WI38 (cell line): ENCODE results near the gene TCFL5.

Experiments
- H3K4me3 ChIP-seq: 2 replicates; pipeline ENCODE4 v1.5.1; 2011; ENCODE audit warnings: low read depth, mild to moderate bottlenecking, control low read depth, low read length
- TF ChIP-seq, protein P1 (sequence below): IDR thresholded peaks from 2 replicates; pipeline ENCODE4 v1.5.1; 2012; ENCODE audit warnings: low read depth, mild to moderate bottlenecking, control low read depth, low read length

TCFL5 gene

DNA sequence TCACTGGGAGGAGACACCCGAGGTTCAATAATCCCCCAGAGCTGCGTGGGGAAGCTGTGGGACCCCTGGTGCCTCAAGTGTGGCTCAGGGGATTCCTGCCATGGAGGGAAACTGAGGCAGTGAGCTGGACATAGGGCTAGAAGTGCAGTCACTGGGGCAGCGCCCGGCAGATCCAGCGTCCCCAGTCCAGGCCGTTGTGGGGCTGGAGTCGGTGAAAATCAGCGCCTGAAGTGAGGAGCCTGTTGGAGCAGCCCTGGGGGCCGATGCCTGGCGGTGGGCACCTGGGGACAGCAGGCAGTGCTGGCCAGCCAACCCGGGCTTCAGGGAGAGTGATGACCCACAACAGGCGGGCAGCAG is 46.9 kb downstream of the TCFL5 start:
- TF ChIP-seq, protein P1, sequence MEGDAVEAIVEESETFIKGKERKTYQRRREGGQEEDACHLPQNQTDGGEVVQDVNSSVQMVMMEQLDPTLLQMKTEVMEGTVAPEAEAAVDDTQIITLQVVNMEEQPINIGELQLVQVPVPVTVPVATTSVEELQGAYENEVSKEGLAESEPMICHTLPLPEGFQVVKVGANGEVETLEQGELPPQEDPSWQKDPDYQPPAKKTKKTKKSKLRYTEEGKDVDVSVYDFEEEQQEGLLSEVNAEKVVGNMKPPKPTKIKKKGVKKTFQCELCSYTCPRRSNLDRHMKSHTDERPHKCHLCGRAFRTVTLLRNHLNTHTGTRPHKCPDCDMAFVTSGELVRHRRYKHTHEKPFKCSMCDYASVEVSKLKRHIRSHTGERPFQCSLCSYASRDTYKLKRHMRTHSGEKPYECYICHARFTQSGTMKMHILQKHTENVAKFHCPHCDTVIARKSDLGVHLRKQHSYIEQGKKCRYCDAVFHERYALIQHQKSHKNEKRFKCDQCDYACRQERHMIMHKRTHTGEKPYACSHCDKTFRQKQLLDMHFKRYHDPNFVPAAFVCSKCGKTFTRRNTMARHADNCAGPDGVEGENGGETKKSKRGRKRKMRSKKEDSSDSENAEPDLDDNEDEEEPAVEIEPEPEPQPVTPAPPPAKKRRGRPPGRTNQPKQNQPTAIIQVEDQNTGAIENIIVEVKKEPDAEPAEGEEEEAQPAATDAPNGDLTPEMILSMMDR, result no peak

DNA sequence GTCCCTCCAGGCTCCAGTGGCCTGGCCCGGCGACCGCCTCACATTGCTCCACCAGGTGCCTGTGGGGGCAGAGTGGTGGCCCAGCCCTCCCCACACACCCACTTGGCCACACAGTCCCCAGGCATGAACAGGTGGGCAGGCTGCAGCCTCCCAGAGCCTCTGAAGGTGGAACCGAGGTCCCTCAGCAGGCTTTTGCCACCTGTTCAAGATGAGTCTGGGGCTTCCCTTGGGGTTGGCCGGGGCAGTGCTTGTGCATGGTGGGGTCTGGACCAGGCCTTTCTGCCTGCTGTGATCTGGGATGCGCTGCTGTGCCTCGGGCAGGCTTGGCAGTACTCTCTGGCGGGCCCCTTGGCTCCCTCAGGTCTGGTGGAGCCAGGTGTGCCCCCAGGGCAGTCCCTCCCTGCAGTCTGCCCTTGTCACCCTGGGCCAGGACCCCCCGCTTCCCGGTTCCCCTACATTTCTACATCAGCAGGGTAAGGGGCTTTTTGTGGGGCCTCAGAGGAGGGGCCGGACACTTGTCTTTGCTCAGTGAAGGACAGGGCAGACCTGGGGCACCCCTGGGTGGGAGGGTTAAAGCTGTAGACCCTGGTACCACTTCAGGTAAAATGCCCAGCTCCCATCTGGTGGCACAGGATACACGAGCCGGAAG is 47.4 kb downstream of the TCFL5 start:
- H3K4me3 ChIP-seq, result no peak overlapping the region
- TF ChIP-seq, protein P1, result no peak

More for the DNA sequence above, 46.9 kb downstream of the TCFL5 start:
- no peak overlapping the region for H3K4me3 ChIP-seq

DNA sequence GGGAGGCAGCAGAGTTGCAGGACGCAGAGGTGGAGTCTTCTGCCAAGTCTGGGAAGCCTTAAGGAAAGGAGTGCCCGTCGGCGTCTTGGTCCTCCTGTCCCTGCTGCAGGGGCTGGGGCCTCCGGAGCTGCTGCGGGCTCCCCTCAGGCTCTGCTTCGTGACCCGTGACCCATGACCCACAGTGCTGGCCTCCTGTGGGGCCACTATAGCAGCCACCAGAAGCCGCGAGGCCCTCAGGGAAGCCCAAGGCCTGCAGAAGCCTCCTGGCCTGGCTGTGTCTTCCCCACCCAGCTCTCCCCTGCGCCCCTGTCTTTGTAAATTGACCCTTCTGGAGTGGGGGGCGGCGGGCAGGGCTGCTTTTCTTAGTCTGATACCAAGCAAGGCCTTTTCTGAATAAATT is 48.0 kb downstream of the TCFL5 start:
- TF ChIP-seq, protein P1, result no peak
- no peak overlapping the region for H3K4me3 ChIP-seq

DNA sequence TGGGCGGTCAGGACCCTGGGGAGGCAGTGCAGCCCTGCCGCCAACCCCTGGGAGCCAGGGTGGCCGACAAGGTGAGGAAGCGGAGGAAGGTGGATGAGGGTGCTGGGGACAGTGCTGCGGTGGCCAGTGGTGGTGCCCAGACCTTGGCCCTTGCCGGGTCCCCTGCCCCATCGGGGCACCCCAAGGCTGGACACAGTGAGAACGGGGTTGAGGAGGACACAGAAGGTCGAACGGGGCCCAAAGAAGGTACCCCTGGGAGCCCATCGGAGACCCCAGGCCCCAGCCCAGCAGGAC is 48.8 kb downstream of the TCFL5 start:
- no peak overlapping the region for H3K4me3 ChIP-seq
- TF ChIP-seq, protein P1, result no peak

DNA sequence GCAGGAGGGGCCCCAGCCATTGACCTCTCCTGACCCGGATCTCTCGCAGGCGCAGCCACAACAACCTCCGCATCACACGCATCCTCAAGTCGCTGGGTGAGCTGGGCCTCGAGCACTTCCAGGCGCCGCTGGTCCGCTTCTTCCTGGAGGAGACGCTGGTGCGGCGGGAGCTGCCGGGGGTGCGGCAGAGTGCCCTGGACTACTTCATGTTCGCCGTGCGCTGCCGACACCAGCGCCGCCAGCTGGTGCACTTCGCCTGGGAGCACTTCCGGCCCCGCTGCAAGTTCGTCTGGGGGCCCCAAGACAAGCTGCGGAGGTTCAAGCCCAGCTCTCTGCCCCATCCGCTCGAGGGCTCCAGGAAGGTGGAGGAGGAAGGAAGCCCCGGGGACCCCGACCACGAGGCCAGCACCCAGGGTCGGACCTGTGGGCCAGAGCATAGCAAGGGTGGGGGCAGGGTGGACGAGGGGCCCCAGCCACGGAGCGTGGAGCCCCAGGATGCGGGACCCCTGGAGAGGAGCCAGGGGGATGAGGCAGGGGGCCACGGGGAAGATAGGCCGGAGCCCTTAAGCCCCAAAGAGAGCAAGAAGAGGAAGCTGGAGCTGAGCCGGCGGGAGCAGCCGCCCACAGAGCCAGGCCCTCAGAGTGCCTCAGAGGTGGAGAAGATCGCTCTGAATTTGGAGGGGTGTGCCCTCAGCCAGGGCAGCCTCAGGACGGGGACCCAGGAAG is 49.3 kb downstream of the TCFL5 start:
- TF ChIP-seq, protein P1, result no peak
- no peak overlapping the region for H3K4me3 ChIP-seq

DNA sequence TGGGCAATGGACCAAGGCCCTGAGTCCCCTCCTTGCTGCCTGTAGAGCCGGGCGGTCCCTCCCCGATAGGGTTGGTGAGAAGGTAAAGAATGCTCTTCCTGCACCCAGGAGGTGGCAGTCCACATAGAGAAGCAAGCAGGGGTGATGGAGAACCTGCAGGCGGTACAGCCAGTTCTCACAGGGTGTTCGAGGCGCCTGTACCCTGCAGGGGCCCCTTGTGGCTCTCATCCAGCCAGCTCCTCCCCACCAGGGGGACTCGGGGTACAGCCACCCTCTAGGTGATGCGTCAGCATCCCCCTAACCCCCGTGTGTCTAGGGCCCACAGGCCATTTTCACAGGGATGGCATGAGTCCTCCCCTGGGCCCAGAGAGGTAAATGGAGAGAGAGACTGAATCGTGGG is 49.9 kb downstream of the TCFL5 start:
- no peak overlapping the region for H3K4me3 ChIP-seq
- TF ChIP-seq, protein P1, result no peak

DNA sequence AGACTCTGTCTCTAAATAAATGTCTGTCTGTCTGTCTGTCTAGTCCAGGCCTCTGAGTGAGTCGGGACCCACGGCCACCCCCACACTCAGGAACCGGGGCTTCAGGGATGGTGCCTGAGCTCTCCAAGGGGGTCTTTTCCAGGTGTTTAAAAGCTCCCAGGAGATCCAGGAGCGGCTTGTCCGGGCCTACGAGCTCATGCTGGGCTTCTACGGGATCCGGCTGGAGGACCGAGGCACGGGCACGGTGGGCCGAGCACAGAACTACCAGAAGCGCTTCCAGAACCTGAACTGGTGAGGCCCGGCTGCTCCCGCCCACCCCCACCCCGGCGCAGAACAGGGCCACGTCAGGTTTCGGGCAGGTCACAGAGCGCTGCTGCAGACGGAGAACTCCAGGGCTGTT is 50.3 kb downstream of the TCFL5 start:
- H3K4me3 ChIP-seq, result no peak overlapping the region
- TF ChIP-seq, protein P1, result no peak
